Activated CD4-positive, alpha-beta T cell treated with anti-CD3 and anti-CD28 coated beads, Interleukin-2, Interleukin-4, amounts not matched to agents 100 ng/mL and 50 ng/mL, durations not matched to agents 16 hours and 8 hours (primary cell): ENCODE results near the gene STX16.

ENCODE experiments used
- DNase-seq: peaks from one replicate; pipeline ENCODE4 v3.0.0-alpha.2; 2020; ENCODE audit warnings: low spot score

Gene STX16

GRCh38 chr20:58655328-58656107, 4.4 kb downstream of the STX16 start:
- DNase-seq, result no peak

- no peak for DNase-seq
These were observed 5.7 kb downstream of the STX16 start for GRCh38 chr20:58656831-58657230.

- no peak for DNase-seq
These were observed 6.2 kb downstream of the STX16 start for GRCh38 chr20:58657262-58657661.

GRCh38 chr20:58657986-58658385, 6.9 kb downstream of the STX16 start:
- no peak for DNase-seq

DNA sequence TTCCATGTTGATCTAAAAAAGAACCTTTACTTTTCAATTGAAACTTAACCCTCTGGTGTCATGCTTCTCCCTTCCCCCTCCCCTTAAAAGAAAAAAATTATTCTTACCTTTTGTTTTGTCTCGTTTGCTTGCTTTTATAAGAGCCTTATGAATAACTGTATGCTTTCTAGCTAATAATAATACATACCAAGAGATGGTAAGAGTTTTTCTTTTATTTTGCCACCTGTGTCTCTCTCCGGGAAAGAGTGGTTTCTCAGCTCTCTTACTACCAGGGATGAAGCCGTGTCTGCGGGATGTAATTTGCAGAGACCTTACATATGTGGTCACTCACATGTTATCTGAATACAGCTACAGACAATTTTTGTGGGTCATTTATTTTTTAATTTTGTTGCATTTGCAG, 7.7 kb downstream of the STX16 start:
- no peak for DNase-seq

- peak; percentile 30 for DNase-seq
These were observed 8.8 kb downstream of the STX16 start for GRCh38 chr20:58659841-58660240.

- no peak for DNase-seq
These were observed 9.9 kb downstream of the STX16 start for GRCh38 chr20:58660855-58661597.

GRCh38 chr20:58661598-58662473, 10.8 kb downstream of the STX16 start:
- no peak for DNase-seq

DNA sequence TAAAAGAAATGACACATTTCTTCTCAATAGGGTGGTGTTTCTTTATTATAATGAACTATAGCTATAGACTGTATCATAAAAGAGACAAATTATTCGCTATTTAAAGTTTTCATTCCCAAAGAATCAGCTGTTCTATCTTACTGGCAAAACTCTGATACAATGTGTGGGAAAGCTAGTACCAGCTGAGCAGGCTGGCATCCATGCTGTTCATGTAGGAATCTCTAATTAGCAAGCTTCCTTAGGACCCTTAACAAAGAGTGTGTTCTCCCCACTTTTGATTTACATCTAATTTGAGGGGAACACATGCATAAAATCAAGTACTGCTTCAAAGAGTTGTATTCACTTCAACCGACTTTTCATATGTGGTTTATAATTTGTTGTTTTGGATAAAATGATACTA, 13.2 kb downstream of the STX16 start:
- no peak for DNase-seq

DNA sequence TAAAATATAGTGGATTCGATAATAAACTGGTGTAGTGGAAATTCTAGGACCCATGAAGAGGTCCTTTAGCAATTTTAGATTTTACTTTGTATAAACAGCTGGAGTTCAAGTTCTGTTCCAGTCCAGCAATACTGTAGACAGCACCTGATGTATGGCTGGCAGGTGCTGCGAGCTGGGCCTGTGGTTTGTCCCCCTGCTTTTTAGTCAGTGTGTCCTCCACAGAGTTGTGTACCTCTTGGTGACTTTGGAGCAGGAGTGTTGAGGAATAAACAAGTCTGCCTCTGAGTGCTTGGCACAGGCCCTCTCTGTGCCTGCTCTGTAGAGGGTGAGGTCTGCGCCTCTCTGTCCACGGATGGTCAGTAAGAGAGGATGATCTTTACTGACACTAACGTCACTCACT, 13.8 kb downstream of the STX16 start:
- no peak for DNase-seq

DNA sequence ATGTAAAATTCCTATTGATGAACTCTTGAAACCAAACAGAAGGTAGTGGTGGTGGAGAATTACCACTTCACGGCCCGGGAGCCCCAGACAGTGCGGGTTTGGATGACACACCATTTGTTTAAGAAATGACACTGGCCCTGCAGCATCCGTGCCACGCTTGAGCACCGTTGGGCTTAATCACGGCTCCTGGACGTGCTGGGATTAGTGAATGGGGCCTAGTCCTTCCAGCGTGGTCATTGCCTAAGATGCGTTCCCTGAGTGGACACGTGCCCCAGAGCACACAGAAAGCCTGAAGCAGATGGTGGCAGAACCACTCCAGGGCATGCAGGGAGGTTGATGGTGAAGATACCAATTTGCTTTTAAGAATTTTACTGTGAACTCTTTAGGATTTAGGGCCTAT, 14.5 kb downstream of the STX16 start:
- DNase-seq, result no peak

GRCh38 chr20:58666702-58667101, 15.6 kb downstream of the STX16 start:
- DNase-seq, result no peak

DNA sequence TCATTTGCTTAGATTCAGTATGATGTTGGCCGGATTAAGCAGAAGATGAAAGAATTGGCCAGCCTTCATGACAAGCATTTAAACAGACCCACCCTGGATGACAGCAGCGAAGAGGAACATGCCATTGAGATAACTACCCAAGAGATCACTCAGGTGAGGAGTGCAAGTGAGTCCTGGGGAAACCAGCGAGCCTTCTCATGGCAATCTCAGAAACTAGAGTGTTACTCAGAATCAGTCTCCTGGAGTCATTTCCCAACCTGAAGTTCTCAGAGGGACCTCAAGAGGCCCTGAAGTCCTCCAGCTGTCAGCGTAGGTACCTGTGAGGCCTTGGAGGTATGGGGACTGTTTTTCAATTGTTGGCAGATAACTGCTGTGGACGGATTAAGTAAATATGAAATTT, 16.9 kb downstream of the STX16 start:
- no peak for DNase-seq

DNA sequence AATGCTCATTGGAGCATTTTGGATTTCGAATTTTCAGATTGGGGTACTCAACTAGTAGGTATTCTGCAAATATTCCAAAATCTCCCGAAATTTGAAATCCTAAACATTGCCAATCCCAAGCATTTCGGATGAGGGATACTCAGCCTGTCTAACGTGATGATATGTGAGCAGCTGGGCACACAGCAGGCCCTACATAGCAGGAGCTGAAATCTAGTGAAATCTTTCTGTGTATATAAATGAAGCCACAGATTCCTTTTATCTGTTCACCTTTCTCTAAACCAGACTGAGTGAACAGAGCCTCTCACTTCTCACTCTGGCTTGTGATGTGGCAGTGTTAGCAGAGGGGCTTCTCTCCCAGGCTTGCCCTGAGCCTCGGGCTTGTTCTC, 17.8 kb downstream of the STX16 start:
- no peak for DNase-seq

DNA sequence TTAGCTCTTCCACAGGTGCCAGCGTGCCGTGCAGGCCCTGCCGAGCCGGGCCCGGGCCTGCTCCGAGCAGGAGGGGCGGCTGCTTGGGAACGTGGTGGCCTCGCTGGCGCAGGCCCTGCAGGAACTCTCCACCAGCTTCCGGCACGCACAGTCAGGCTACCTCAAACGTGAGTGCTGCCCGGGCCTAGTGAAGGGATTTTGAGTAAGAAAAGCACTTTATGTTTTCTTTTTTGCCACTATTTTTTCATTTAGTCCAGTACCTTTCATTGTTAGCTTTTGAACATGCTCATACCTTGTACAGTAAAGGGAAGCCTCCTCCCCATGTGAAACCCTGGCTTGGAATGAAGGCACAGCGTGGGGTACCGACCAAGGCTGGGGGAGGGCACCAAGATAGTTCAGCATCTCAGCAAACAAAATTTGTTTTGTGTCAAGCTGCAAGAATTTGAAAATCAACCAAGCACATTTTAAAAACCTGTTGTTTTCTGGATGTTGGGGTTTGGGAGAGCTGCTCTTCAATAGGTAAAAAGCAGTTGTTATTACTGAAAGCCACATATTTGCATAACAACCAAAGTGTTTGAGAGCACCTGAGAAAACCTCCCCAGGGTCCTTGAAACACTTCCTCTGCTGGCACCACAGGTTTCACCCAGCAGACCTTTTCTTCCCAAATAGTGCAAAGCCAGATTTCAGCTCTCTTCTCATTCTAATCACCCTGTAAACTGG, 18.4 kb downstream of the STX16 start:
- no peak for DNase-seq

DNA sequence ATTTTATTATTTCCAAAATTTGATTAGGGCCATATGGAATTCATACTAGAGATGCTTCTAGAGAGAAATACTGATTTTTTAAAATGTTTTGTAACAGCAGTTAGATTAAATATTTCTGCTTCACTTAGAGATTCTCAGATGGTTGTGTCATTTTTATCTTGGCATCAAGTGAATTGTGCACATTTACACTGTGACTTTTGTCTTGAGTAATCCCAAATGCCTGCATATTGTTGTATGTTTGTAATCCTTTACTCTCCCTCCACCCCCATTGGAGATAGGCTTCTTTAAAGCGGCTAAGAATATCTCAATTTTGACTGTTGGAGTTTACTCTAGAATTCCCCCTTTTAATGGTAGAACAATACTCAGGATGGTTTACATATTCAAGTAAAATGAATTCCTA, 19.0 kb downstream of the STX16 start:
- DNase-seq, result no peak

DNA sequence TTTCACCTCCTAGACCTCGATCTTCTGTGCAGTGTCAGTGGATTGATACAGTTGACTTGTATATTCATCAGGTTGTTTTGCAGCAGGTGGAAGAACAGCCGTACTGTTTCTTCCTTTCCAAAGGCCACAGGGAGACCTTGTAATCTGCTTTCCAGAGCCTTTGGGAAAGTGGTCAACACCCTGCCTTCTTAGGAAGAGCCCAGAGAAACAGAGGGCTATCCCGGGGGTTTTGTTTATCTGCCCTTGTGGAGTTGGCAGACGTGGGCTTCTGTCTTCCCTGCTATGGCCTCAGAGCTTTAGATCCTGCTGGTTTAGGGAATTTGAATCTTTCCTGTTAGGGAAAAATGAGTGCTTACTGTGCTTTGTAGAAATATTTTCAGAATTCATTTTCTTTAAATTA, 19.6 kb downstream of the STX16 start:
- DNase-seq, result no peak

- no peak for DNase-seq
These were observed 22.0 kb downstream of the STX16 start for GRCh38 chr20:58673119-58673518.

GRCh38 chr20:58675146-58675584, 24.1 kb downstream of the STX16 start:
- DNase-seq, result no peak

DNA sequence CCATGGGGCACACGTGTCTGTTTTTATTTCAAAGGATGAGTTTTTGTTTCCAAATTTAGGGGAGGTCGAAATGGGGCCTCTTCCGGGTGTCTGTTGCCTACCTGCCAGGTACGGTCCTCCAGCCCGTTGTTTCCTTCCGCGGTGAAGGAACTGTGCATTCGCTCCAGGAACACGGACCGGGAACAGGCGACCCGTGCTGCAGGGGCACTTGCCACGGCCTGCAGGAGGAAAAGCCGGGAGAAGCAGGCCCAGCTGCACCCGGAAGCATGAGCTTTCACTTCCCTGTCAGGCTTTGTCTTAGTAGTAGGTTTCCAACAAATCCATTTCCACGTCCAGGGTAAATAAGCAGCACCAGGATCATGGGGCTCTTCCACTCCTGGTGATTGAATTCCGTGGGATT, 24.6 kb downstream of the STX16 start:
- DNase-seq, result no peak

DNA sequence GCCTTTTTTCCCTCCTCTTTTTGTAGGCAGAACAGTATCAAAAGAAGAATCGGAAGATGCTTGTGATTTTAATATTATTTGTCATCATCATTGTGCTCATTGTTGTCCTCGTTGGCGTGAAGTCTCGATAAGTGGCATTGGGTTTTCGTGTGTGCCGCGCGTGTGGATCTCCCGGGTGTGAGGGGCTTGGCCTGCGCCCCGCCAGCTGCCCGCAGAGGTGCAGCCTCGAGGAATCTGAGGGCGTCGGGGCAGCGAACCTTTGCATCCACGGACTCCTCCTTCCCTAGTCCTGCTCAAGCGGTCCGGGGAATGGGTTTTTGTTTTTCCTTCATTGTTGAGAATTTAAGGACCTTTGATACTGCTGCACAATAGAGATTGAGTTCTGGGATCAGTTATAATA, 25.1 kb downstream of the STX16 start:
- DNase-seq, result no peak

DNA sequence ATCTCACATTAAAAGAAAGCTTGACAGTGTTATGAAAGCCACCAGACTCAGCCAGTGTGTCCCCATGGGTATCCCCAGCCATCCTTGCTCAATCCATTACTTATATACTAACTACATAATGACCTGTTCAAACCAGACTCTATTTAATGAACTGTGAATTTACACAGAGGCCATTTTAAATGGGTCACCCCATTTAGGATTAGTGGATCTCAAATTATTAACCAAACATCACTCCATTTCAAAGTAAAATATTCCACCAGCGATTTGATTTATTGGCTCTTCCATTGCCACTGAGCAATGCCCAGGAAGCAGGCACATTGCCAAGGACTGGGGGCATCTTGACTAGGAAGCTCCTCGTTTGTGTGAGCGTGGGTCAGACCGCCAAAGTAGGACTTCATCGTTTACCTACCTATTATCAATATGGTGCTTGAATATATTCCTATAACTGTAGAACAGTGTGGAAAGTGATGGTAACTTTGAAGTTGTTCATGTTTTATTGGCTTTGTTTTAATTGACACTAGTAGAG, 26.1 kb downstream of the STX16 start:
- DNase-seq, result no peak
